ENCODE results near the gene ACVR1C. TPM values are rescaled to one million over a fixed set of nuclear protein-coding genes. Genes with fewer than 3 reads are reported as not detected.

ACVR1C gene
- polyA plus RNA-seq = 2.6 and 4.8 TPM in 2 replicates

GRCh38 chr2:157628477-157629415 lies at the start of gene ACVR1C:
Gene ACVR1C (minus strand): TSS chr2:157628864. CDS start chr2:157628644, 220 bp downstream.

Other genes with a start within 250 kb of the ACVR1C start
- gene CYTIP, start 184.8 kb downstream of the ACVR1C start, polyA plus RNA-seq = not detected in 2 replicates
- gene ACVR1, start 247.5 kb upstream of the ACVR1C start, polyA plus RNA-seq = 7.6 and 10.0 TPM in 2 replicates